Naive thymus-derived CD4-positive, alpha-beta T cell (primary cell): ENCODE measurements around the gene LGALS8. TPM values are rescaled to one million over a fixed set of nuclear protein-coding genes. Genes with fewer than 3 reads are reported as not detected.

Experiments
- ATAC-seq: fragments of 150-1000 bp; cut with Tn5 transposase; 2 replicates; pipeline ENCODE4 v1.10.0; 2021; ENCODE audit warnings: mild to moderate bottlenecking, moderate library complexity
- CTCF ChIA-PET: fragments of 350-600 bp; sonication (Branson Sonifier 250); formaldehyde crosslinking; loops from one replicate; lab custom pipeline; 2021; ENCODE audit warnings: antibody characterized with exemption; lab: Charles Lee
- POLR2A ChIA-PET: fragments of 350-600 bp; sonication (Branson Sonifier 250); formaldehyde crosslinking; loops from one replicate; lab custom pipeline; 2021; ENCODE audit warnings: antibody characterized with exemption, inconsistent platforms; lab: Charles Lee
- DNase-seq, 9 donors: peaks; one replicate each; pipeline versions ENCODE4 v3.0.0 to v3.0.0-alpha.2; 2020 to 2022; ENCODE audit warnings: mixed read lengths in 1 of 9
- H3K27ac ChIP-seq: one replicate; pipeline ENCODE4 v1.7.0; 2013; ENCODE audit warnings: mild to moderate bottlenecking, low read depth, low read length, moderate library complexity
- H3K27me3 ChIP-seq, 2 donors: one replicate each; pipeline ENCODE4 v1.7.0; 2013; ENCODE audit warnings: low read length in 2 of 2, mild to moderate bottlenecking in 2 of 2, moderate library complexity in 2 of 2; ENCODE audit not compliant: control insufficient read depth in 2 of 2, insufficient read depth in 2 of 2
- H3K36me3 ChIP-seq, 3 experiments: 1 replicate in 2 of 3; 2 replicates in 1 of 3; pipeline ENCODE4 v1.7.0; 2013; ENCODE audit warnings: low read length in 3 of 3, mild to moderate bottlenecking in 3 of 3, moderate library complexity in 1 of 3; ENCODE audit not compliant: insufficient read depth in 3 of 3, control insufficient read depth in 2 of 3
- H3K4me1 ChIP-seq, 2 donors: one replicate each; pipeline ENCODE4 v1.7.0; 2013; ENCODE audit warnings: low read length in 2 of 2, mild to moderate bottlenecking in 2 of 2, moderate library complexity in 1 of 2; ENCODE audit not compliant: control insufficient read depth in 2 of 2, insufficient read depth in 2 of 2
- H3K4me3 ChIP-seq: 2 replicates; pipeline ENCODE4 v1.7.0; 2013; ENCODE audit warnings: mild to moderate bottlenecking, low read length
- H3K9me3 ChIP-seq, 3 experiments: 1 replicate in 2 of 3; 2 replicates in 1 of 3; pipeline ENCODE4 v1.7.0; 2013; ENCODE audit warnings: low read length in 3 of 3; ENCODE audit not compliant: control insufficient read depth in 2 of 3
- H3K27ac Mint-ChIP-seq, 9 donors: one replicate each; pipeline ENCODE4 v1.8.0; 2020 to 2022; ENCODE audit warnings: mixed read lengths in 9 of 9, mild to moderate bottlenecking in 8 of 9, moderate library complexity in 5 of 9, inconsistent platforms in 2 of 9
- H3K27me3 Mint-ChIP-seq, 5 donors: one replicate each; pipeline ENCODE4 v1.8.0; 2021 to 2022; ENCODE audit warnings: mixed read lengths in 5 of 5, mild to moderate bottlenecking in 1 of 5
- H3K36me3 Mint-ChIP-seq, 5 donors: one replicate each; pipeline ENCODE4 v1.8.0; 2020 to 2022; ENCODE audit warnings: mixed read lengths in 5 of 5, mild to moderate bottlenecking in 3 of 5, inconsistent platforms in 1 of 5
- H3K4me1 Mint-ChIP-seq, 7 donors: one replicate each; pipeline ENCODE4 v1.8.0; 2020 to 2022; ENCODE audit warnings: mixed read lengths in 7 of 7, mild to moderate bottlenecking in 3 of 7, inconsistent platforms in 1 of 7
- H3K4me3 Mint-ChIP-seq, 10 donors: one replicate each; pipeline ENCODE4 v1.8.0; 2020 to 2022; ENCODE audit warnings: mild to moderate bottlenecking in 10 of 10, mixed read lengths in 10 of 10, moderate library complexity in 6 of 10, inconsistent platforms in 2 of 10
- H3K9me3 Mint-ChIP-seq, 11 donors: one replicate each; pipeline ENCODE4 v1.8.0; 2020 to 2022; ENCODE audit warnings: mixed read lengths in 11 of 11, mild to moderate bottlenecking in 4 of 11, inconsistent platforms in 1 of 11, moderate library complexity in 1 of 11
- intact Hi-C, 2 donors: fragments of 100-400 bp; cut with micrococcal nuclease; formaldehyde crosslinking; loops; one replicate each; pipeline ENCODE4 v1.15.1; 2023
- polyA plus RNA-seq, 2 donors: library from polyadenylated mRNA; unstranded; fragments of 300-500 nt; fragmentation: Illumina TruSeq; gene quantifications; one replicate each; pipeline ENCODE4 v1.2.3, GENCODE V29; 2021
- total RNA-seq, 6 experiments: library from RNA in 5 of 6; stranded (reverse) in 5 of 6; gene quantifications; 1 replicate in 5 of 6; 2 replicates in 1 of 6; pipeline ENCODE4 v1.2.3 and lab custom pipeline; 2021 to 2026

Gene LGALS8
- total and polyA plus RNA-seq, 7 experiments from 2014 or later, result 41.3 to 143 (median 125) TPM

DNA sequence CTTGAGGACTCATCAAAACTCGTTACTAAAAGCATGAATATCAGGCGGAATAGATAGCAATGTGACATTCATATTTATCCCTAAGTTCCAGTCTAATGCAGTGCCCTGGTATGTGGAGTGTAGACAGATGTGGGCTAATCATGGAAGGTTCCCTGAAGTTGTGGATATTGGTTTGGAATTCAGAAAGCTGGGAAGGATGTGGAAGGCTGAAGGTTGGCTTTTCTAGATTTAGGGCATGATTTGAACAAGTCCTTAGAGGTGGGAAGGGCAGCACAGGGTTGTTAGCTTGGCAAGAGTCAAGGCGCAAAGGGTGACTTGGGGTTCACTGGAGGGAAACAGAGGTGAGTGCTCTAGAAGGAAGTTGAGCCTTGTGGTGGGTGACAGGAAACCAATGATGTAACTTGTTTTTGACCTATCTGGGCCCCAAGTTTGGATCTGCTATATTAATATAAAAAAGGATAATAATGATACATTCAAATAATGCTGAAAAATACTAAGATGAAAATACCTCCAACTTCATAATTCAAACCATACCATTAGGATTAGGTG is 21.9 kb downstream of the LGALS8 start:
- Histone ChIP-seq H3K4me1 (peaks cover 9 to 13% of the 10 kb centered on the region in 2 donors), H3K27me3 (no peaks in the 10 kb centered on the region), H3K9me3 (no peaks in the 10 kb centered on the region), H3K4me3 (no peak overlapping the region), H3K36me3 (peaks cover 36 to 99% (median 38%) of the 10 kb centered on the region in 3 experiments), H3K27ac (peak overlapping the region; percentile 31)
- no peaks in the 10 kb centered on the region for H3K27me3 Mint-ChIP-seq
- ChIA-PET CTCF (no interaction called here), POLR2A (no interaction called here)
- H3K4me3 Mint-ChIP-seq, result peak overlapping the region in 5 of 10 donors; percentile 10 to 37 (median 14)
- ATAC-seq, result peak; percentile 63
- H3K4me1 Mint-ChIP-seq, result peaks cover 9 to 25% (median 20%) of the 10 kb centered on the region in 7 donors
- H3K36me3 Mint-ChIP-seq, result peaks cover 38 to 76% (median 43%) of the 10 kb centered on the region in 5 donors
- intact Hi-C loops, result no loop called here
- no peak for DNase-seq
- H3K9me3 Mint-ChIP-seq, result no peaks in the 10 kb centered on the region
- peak overlapping the region; percentile 36 to 91 (median 82) for H3K27ac Mint-ChIP-seq

DNA sequence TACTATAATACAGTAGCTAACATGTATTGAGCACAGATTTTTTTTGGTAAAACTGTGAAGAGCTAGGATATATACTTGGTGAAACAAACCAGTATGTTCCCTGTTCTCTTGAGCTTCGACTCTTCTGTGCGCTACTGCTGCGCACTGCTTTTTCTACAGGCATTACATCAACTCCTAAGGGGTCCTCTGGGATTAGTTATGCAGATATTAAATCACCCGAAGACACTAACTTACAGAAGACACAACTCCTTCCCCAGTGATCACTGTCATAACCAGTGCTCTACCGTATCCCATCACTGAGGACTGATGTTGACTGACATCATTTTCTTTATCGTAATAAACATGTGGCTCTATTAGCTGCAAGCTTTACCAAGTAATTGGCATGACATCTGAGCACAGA is 24.7 kb downstream of the LGALS8 start:
- Mint-ChIP-seq H3K36me3 (peaks cover 36 to 71% (median 50%) of the 10 kb centered on the region in 5 donors), H3K9me3 (no peaks in the 10 kb centered on the region), H3K4me3 (no peak overlapping the region), H3K27me3 (no peaks in the 10 kb centered on the region), H3K4me1 (peaks cover 9 to 27% (median 22%) of the 10 kb centered on the region in 7 donors), H3K27ac (peak overlapping the region in 7 of 9 donors; percentile 26 to 83 (median 51))
- ChIA-PET CTCF (interaction anchor here (0.7 to 1.0 kb wide), 2 partner anchors 22 to 30 kb away, joined by 3 to 4 read pairs; no protein-coding TSS in a partner anchor), POLR2A (interaction anchor here (1.0 to 1.5 kb wide), 2 partner anchors 11 to 22 kb away, joined by 4 to 5 read pairs; no protein-coding TSS in a partner anchor)
- no peaks in the 10 kb centered on the region for H3K27me3 ChIP-seq
- H3K9me3 ChIP-seq, result no peaks in the 10 kb centered on the region
- ATAC-seq, result no peak
- peaks cover 9 to 13% of the 10 kb centered on the region in 2 donors for H3K4me1 ChIP-seq
- no peak overlapping the region for H3K27ac ChIP-seq
- DNase-seq, result no peak
- peaks cover 24 to 98% (median 24%) of the 10 kb centered on the region in 3 experiments for H3K36me3 ChIP-seq
- intact Hi-C loops, result no loop called here
- H3K4me3 ChIP-seq, result no peak overlapping the region

DNA sequence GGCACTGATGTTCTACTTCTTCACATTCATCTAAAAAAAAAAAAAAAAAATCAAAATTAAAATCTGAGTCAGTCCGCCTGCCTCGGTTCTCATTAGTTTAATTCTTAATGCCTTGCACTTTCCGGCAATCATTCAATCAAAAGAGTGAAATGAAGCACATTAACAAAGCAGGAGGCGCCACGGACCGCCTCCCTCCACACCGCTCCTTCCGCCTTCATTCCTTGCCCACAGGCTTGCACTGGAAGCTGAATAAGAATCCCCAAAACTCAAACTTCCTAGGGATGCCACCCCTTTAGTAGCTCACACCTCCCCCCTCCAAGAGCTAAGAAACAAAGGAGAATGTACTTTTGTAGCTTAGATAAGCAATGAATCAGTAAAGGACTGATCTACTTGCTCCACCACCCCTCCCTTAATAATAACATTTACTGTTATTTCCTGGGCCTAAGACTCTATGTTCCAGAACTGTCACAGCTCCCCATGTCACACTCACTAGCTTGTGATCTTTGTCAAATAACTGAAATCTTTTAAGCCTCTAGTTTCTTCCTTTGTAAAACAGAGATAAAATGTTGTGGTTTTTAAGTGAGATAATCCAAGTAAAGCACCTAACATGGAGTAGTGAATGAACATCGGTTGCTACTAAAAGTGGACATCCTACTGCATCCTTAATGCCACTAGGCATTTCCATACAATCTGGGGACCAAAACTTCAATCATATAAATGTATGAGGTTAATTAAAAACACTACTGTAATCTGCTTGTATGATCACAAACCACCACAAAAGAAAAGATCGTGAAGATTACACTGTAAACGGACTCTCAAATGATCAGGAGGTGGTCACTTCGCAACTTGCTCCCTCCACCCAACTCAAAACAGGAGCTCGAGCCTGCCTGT is 27.4 kb downstream of the LGALS8 start:
- Mint-ChIP-seq H3K27ac (peak overlapping the region in 8 of 9 donors; percentile 12 to 61 (median 33)), H3K9me3 (no peaks in the 10 kb centered on the region), H3K4me1 (peaks cover 2 to 11% (median 4%) of the 10 kb centered on the region in 7 donors), H3K36me3 (peaks cover 32 to 73% (median 46%) of the 10 kb centered on the region in 5 donors), H3K4me3 (no peak overlapping the region), H3K27me3 (no peaks in the 10 kb centered on the region)
- no peak overlapping the region for H3K4me3 ChIP-seq
- ATAC-seq, result no peak
- POLR2A ChIA-PET, result no interaction called here
- no peaks in the 10 kb centered on the region for H3K27me3 ChIP-seq
- no peak overlapping the region for H3K27ac ChIP-seq
- intact Hi-C loops, result no loop called here
- no peaks in the 10 kb centered on the region for H3K9me3 ChIP-seq
- H3K36me3 ChIP-seq, result peaks cover 22 to 96% (median 41%) of the 10 kb centered on the region in 3 experiments
- no peak for DNase-seq
- peaks cover 0 to 3% of the 10 kb centered on the region in 2 donors for H3K4me1 ChIP-seq
- CTCF ChIA-PET, result no interaction called here

DNA sequence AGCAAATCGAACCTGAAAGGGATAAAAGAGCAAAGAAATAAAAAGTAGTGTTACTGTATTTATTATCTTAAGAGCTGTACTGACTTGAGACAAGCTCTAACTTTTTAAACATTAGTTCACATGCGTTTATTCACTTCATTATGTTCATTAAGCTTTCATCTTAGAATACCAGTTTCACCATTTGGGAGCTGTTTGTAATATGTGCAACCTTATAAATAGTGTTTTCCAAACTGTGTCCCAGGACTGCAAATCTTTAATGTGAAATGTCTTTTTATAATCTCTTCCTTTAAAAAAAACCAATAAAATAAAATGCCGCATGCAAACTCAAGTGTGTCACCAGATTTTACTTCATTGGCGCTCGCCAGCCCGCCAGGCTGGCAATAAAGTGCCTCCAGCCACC is 28.3 kb downstream of the LGALS8 start:
- Histone ChIP-seq H3K27me3 (no peaks in the 10 kb centered on the region), H3K9me3 (no peaks in the 10 kb centered on the region), H3K4me3 (no peak overlapping the region), H3K4me1 (no peaks in the 10 kb centered on the region), H3K36me3 (peaks cover 28 to 96% (median 50%) of the 10 kb centered on the region in 3 experiments), H3K27ac (no peak overlapping the region)
- POLR2A ChIA-PET, result no interaction called here
- H3K27ac Mint-ChIP-seq, result peak overlapping the region in 5 of 9 donors; percentile 12 to 49 (median 36)
- H3K4me3 Mint-ChIP-seq, result no peak overlapping the region
- peaks cover 0 to 7% (median 0%) of the 10 kb centered on the region in 7 donors for H3K4me1 Mint-ChIP-seq
- H3K27me3 Mint-ChIP-seq, result no peaks in the 10 kb centered on the region
- CTCF ChIA-PET, result no interaction called here
- DNase-seq (no peak), ATAC-seq (no peak)
- H3K9me3 Mint-ChIP-seq, result no peaks in the 10 kb centered on the region
- peaks cover 30 to 73% (median 44%) of the 10 kb centered on the region in 5 donors for H3K36me3 Mint-ChIP-seq
- intact Hi-C loops, result no loop called here

DNA sequence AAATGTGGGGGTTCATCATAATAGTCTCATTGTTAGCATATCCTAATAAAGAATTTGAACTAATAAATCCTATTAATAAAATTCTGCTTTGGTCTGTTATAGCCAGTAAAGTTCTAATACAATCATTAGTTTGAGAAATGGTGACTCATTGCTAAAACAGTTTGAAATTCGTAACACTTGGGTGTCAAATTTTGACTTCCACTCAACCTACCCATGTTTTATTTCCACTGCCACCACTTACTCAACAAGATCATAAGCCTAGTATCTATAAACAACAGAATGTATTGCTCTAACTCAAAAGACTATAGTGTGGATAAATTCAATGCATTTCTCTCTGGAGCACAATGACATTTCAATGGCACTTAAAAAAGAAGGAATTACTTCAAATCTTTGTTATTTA is 29.1 kb downstream of the LGALS8 start:
- no peaks in the 10 kb centered on the region for H3K9me3 ChIP-seq
- no peaks in the 10 kb centered on the region for H3K27me3 Mint-ChIP-seq
- H3K4me1 ChIP-seq, result no peaks in the 10 kb centered on the region
- ATAC-seq, result no peak
- H3K9me3 Mint-ChIP-seq, result no peaks in the 10 kb centered on the region
- no peak overlapping the region for H3K27ac ChIP-seq
- DNase-seq, result no peak
- peaks cover 0 to 7% (median 0%) of the 10 kb centered on the region in 7 donors for H3K4me1 Mint-ChIP-seq
- CTCF ChIA-PET, result no interaction called here
- POLR2A ChIA-PET, result no interaction called here
- H3K4me3 ChIP-seq, result no peak overlapping the region
- peaks cover 26 to 71% (median 37%) of the 10 kb centered on the region in 5 donors for H3K36me3 Mint-ChIP-seq
- H3K36me3 ChIP-seq, result peaks cover 32 to 95% (median 52%) of the 10 kb centered on the region in 3 experiments
- intact Hi-C loops, result no loop called here
- H3K27ac Mint-ChIP-seq, result peak overlapping the region in 1 of 9 donors; percentile 25
- no peaks in the 10 kb centered on the region for H3K27me3 ChIP-seq
- H3K4me3 Mint-ChIP-seq, result no peak overlapping the region

- Histone ChIP-seq H3K27ac (no peak overlapping the region), H3K27me3 (no peaks in the 10 kb centered on the region), H3K4me1 (no peaks in the 10 kb centered on the region), H3K9me3 (no peaks in the 10 kb centered on the region), H3K4me3 (no peak overlapping the region), H3K36me3 (peaks cover 29 to 95% (median 51%) of the 10 kb centered on the region in 3 experiments)
- Mint-ChIP-seq H3K36me3 (peaks cover 26 to 73% (median 35%) of the 10 kb centered on the region in 5 donors), H3K9me3 (no peaks in the 10 kb centered on the region), H3K27me3 (no peaks in the 10 kb centered on the region), H3K27ac (peak overlapping the region in 1 of 9 donors; percentile 5), H3K4me3 (no peak overlapping the region), H3K4me1 (peaks cover 0 to 7% (median 0%) of the 10 kb centered on the region in 7 donors)
- no peak for DNase-seq
- no peak for ATAC-seq
- CTCF ChIA-PET, result no interaction called here
- intact Hi-C loops, result no loop called here
- POLR2A ChIA-PET, result no interaction called here
Observed at GRCh38 chr1:236553370-236553769, 29.6 kb downstream of the LGALS8 start.
